ENCODE measurements around the gene MB. TPM values are rescaled to one million over a fixed set of nuclear protein-coding genes. Genes with fewer than 3 reads are reported as not detected.

MB gene
- total and polyA plus RNA-seq, 12 donors, result 0.35 to 32.8 (median 2.0) TPM

- Histone ChIP-seq H3K27ac (no peak overlapping the region), H3K36me3 (replicated peaks in 1 of 2) (no peaks in the 10 kb centered on the region), H3K4me3 (no peak overlapping the region), H3K27me3 (no peaks in the 10 kb centered on the region), H3K4me1 (replicated peaks in 1 of 2) (no peaks in the 10 kb centered on the region), H3K9me3 (replicated peaks in 1 of 3) (no peaks in the 10 kb centered on the region)
- WGBS, 4 donors, result 73 to 83% (median 78%) methylated on average over 2 of the region's 2 CpGs
- TF ChIP-seq CTCF (IDR thresholded peaks at IDR 0.05) (no peak), POLR2A (IDR thresholded peaks at IDR 0.05) (no peak)
- intact Hi-C loops (cut with DNase I), result no loop called here
- DNase-seq, result no peak
These were observed 11.8 kb downstream of the MB start for GRCh38 chr22:35605369-35605680.

GRCh38 chr22:35604621-35605368, 12.3 kb downstream of the MB start:
- no peaks in the 10 kb centered on the region for H3K36me3 ChIP-seq (replicated peaks in 1 of 2)
- no peak overlapping the region for H3K4me3 ChIP-seq
- H3K4me1 ChIP-seq (replicated peaks in 1 of 2), result no peaks in the 10 kb centered on the region
- WGBS, 4 donors, result 54 to 64% (median 59%) methylated on average over 9 of the region's 9 CpGs
- TF ChIP-seq POLR2A (IDR thresholded peaks at IDR 0.05) (no peak), CTCF (IDR thresholded peaks at IDR 0.05) (no peak)
- intact Hi-C loops (cut with DNase I), result no loop called here
- no peaks in the 10 kb centered on the region for H3K27me3 ChIP-seq
- DNase-seq, result peak in 4 of 7 donors; percentile 41 to 59 (median 48)
- no peak overlapping the region for H3K27ac ChIP-seq
- no peaks in the 10 kb centered on the region for H3K9me3 ChIP-seq (replicated peaks in 1 of 3)

- TF ChIP-seq CTCF (IDR thresholded peaks at IDR 0.05) (no peak), POLR2A (IDR thresholded peaks at IDR 0.05) (no peak)
- H3K36me3 ChIP-seq (replicated peaks in 1 of 2), result no peaks in the 10 kb centered on the region
- H3K4me1 ChIP-seq (replicated peaks in 1 of 2), result no peaks in the 10 kb centered on the region
- WGBS, 4 donors, result 52 to 64% (median 59%) methylated on average over 9 of the region's 9 CpGs
- intact Hi-C loops (cut with DNase I), result no loop called here
- H3K27ac ChIP-seq, result no peak overlapping the region
- H3K4me3 ChIP-seq, result no peak overlapping the region
- no peaks in the 10 kb centered on the region for H3K27me3 ChIP-seq
- peak in 6 of 7 donors; percentile 61 to 77 (median 74) for DNase-seq
- H3K9me3 ChIP-seq (replicated peaks in 1 of 3), result no peaks in the 10 kb centered on the region
These were observed 15.2 kb downstream of the MB start for GRCh38 chr22:35601743-35602615.

- no peak overlapping the region for H3K27ac ChIP-seq
- 84 to 94% (median 86%) methylated on average over 5 of the region's 5 CpGs for WGBS, 4 donors
- H3K36me3 ChIP-seq (replicated peaks in 1 of 2), result no peaks in the 10 kb centered on the region
- no peaks in the 10 kb centered on the region for H3K27me3 ChIP-seq
- no peak for DNase-seq
- no peaks in the 10 kb centered on the region for H3K4me1 ChIP-seq (replicated peaks in 1 of 2)
- TF ChIP-seq POLR2A (IDR thresholded peaks at IDR 0.05), result no peak
- no peak for TF ChIP-seq CTCF (IDR thresholded peaks at IDR 0.05)
- H3K4me3 ChIP-seq, result no peak overlapping the region
- H3K9me3 ChIP-seq (replicated peaks in 1 of 3), result no peaks in the 10 kb centered on the region
- intact Hi-C loops (cut with DNase I), result no loop called here
These were observed 16.0 kb downstream of the MB start for GRCh38 chr22:35601013-35601580.
